ENCODE measurements around the gene MFSD6. TPM values are rescaled to one million over a fixed set of nuclear protein-coding genes. Genes with fewer than 3 reads are reported as not detected.

MFSD6 gene
- polyA plus RNA-seq, 3 donors = 8.8 to 15.7 (median 12.9) TPM

DNA sequence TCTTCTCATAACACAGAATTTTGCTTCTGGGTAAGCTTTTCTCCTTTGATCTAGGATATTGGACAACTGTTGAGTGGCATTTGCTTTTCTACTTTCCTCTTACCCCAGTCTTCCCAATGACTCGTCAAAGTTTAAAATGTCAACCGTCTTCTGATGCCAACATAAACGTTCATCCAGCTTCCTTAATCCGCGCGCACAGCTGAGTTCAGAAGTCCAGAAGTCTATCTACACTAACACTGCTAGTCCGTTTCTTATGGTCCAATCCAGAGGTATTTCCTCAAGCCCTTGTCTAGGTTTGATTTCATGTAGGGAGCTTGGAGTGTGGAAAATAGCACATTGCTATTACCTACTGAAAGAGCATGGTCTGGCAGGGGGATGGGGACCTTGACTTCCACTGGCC lies 48.7 kb downstream of the MFSD6 start:
- 74% methylated on average over 3 of the region's 7 CpGs for WGBS (ENCODE audit: insufficient coverage)
- peaks cover 31% of the 10 kb centered on the region in 2 donors for H3K36me3 Mint-ChIP-seq
- no peak for DNase-seq
- H3K27me3 Mint-ChIP-seq (ENCODE audit: low read depth in 3 of 3) = no peaks in the 10 kb centered on the region
- no peak overlapping the region for H2AFZ ChIP-seq (ENCODE audit: insufficient read depth, low read depth, low read length, poor library complexity, severe bottlenecking)
- H3K79me2 ChIP-seq (ENCODE audit: insufficient read depth, low read length) = peaks cover 22% of the 10 kb centered on the region
- H3K4me2 ChIP-seq (replicated peaks; ENCODE audit: extremely low read depth, low read length, poor library complexity, severe bottlenecking) = no peak overlapping the region
- H3K4me1 Mint-ChIP-seq = peaks cover 17% of the 10 kb centered on the region
- no peak overlapping the region for H3K27ac ChIP-seq (ENCODE audit: low read depth in 1 of 2, low read length in 2 of 2)
- H3K9me3 ChIP-seq (replicated peaks in 1 of 2; ENCODE audit: control insufficient read depth in 1 of 2, insufficient read depth in 1 of 2, low read length in 2 of 2) = no peaks in the 10 kb centered on the region
- H3K27me3 ChIP-seq (ENCODE audit: control insufficient read depth in 2 of 2, insufficient read depth in 2 of 2, low read length in 2 of 2) = no peaks in the 10 kb centered on the region
- no peak overlapping the region for H3K4me3 ChIP-seq (replicated peaks in 1 of 3; ENCODE audit: low read depth in 2 of 3, low read length in 3 of 3)
- TF ChIP-seq, protein P1, sequence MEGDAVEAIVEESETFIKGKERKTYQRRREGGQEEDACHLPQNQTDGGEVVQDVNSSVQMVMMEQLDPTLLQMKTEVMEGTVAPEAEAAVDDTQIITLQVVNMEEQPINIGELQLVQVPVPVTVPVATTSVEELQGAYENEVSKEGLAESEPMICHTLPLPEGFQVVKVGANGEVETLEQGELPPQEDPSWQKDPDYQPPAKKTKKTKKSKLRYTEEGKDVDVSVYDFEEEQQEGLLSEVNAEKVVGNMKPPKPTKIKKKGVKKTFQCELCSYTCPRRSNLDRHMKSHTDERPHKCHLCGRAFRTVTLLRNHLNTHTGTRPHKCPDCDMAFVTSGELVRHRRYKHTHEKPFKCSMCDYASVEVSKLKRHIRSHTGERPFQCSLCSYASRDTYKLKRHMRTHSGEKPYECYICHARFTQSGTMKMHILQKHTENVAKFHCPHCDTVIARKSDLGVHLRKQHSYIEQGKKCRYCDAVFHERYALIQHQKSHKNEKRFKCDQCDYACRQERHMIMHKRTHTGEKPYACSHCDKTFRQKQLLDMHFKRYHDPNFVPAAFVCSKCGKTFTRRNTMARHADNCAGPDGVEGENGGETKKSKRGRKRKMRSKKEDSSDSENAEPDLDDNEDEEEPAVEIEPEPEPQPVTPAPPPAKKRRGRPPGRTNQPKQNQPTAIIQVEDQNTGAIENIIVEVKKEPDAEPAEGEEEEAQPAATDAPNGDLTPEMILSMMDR (IDR thresholded peaks at IDR 0.05) = no peak
- H4K20me1 ChIP-seq (ENCODE audit: insufficient read depth, low read length) = peaks cover 40% of the 10 kb centered on the region
- H3K4me3 Mint-ChIP-seq = no peak overlapping the region
- peaks cover 0 to 3% (median 0%) of the 10 kb centered on the region in 7 donors for H3K9me3 Mint-ChIP-seq
- no peak overlapping the region for H3K9ac ChIP-seq (ENCODE audit: insufficient read depth, low read length, poor library complexity, severe bottlenecking)
- intact Hi-C loops (cut with micrococcal nuclease) = no loop called here
- H3K27ac Mint-ChIP-seq = no peak overlapping the region
- H3K4me1 ChIP-seq (ENCODE audit: control insufficient read depth in 1 of 2, insufficient read depth in 2 of 2, low read length in 2 of 2) = no peaks in the 10 kb centered on the region
- peaks cover 0 to 33% of the 10 kb centered on the region in 2 donors for H3K36me3 ChIP-seq (replicated peaks in 1 of 2; ENCODE audit: control insufficient read depth in 1 of 2, insufficient read depth in 2 of 2, low read length in 2 of 2)

DNA sequence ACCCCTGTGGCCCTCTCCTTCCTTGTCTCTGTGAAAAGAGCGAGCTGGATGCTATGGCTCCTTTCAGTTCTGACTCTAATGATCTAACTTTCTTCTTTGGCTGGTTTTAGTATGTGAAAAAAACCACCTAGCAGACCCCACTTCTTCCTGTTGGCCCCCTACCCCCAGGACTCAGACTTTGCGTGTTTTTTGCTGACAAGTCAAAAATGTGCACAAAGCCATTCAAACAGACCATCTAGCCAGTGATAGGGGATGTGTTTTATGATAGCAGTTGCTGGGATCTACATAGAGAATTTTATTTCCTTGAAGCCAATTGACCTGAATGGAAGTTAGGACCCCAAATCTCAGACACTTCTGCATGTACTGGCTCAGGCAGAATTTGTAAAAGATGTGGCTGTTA lies 49.1 kb downstream of the MFSD6 start:
- no peak for DNase-seq
- H3K9me3 Mint-ChIP-seq = peaks cover 0 to 3% (median 0%) of the 10 kb centered on the region in 7 donors
- Histone ChIP-seq H3K27ac (ENCODE audit: low read depth in 1 of 2, low read length in 2 of 2) (no peak overlapping the region), H3K4me3 (replicated peaks in 1 of 3; ENCODE audit: low read depth in 2 of 3, low read length in 3 of 3) (no peak overlapping the region), H3K36me3 (replicated peaks in 1 of 2; ENCODE audit: control insufficient read depth in 1 of 2, insufficient read depth in 2 of 2, low read length in 2 of 2) (peaks cover 0 to 33% of the 10 kb centered on the region in 2 donors), H3K4me2 (replicated peaks; ENCODE audit: extremely low read depth, low read length, poor library complexity, severe bottlenecking) (no peak overlapping the region), H3K9me3 (replicated peaks in 1 of 2; ENCODE audit: control insufficient read depth in 1 of 2, insufficient read depth in 1 of 2, low read length in 2 of 2) (no peaks in the 10 kb centered on the region), H3K27me3 (ENCODE audit: control insufficient read depth in 2 of 2, insufficient read depth in 2 of 2, low read length in 2 of 2) (no peaks in the 10 kb centered on the region), H3K79me2 (ENCODE audit: insufficient read depth, low read length) (peaks cover 23% of the 10 kb centered on the region), H2AFZ (ENCODE audit: insufficient read depth, low read depth, low read length, poor library complexity, severe bottlenecking) (no peak overlapping the region), H3K9ac (ENCODE audit: insufficient read depth, low read length, poor library complexity, severe bottlenecking) (no peak overlapping the region), H3K4me1 (ENCODE audit: control insufficient read depth in 1 of 2, insufficient read depth in 2 of 2, low read length in 2 of 2) (no peaks in the 10 kb centered on the region), H4K20me1 (ENCODE audit: insufficient read depth, low read length) (peaks cover 40% of the 10 kb centered on the region)
- WGBS (ENCODE audit: insufficient coverage) = no CpG with 5 or more reads among the region's 2 CpGs
- no peak overlapping the region for H3K4me3 Mint-ChIP-seq
- H3K36me3 Mint-ChIP-seq = peaks cover 31% of the 10 kb centered on the region in 2 donors
- TF ChIP-seq, protein P1 (IDR thresholded peaks at IDR 0.05) = no peak
- no peaks in the 10 kb centered on the region for H3K27me3 Mint-ChIP-seq (ENCODE audit: low read depth in 3 of 3)
- peak overlapping the region in 1 of 7 donors; percentile 55 for H3K27ac Mint-ChIP-seq
- peaks cover 16% of the 10 kb centered on the region for H3K4me1 Mint-ChIP-seq
- intact Hi-C loops (cut with micrococcal nuclease) = no loop called here
